Cerebellar nuclear complex (tissue), 1 donor: ENCODE data around the gene ADAM33.

Experiments used
- DNase-seq, 2 experiments: peaks; one replicate each; lab custom pipeline; 2025; lab: John Stamatoyannopoulos, UW

Gene ADAM33, protein sequence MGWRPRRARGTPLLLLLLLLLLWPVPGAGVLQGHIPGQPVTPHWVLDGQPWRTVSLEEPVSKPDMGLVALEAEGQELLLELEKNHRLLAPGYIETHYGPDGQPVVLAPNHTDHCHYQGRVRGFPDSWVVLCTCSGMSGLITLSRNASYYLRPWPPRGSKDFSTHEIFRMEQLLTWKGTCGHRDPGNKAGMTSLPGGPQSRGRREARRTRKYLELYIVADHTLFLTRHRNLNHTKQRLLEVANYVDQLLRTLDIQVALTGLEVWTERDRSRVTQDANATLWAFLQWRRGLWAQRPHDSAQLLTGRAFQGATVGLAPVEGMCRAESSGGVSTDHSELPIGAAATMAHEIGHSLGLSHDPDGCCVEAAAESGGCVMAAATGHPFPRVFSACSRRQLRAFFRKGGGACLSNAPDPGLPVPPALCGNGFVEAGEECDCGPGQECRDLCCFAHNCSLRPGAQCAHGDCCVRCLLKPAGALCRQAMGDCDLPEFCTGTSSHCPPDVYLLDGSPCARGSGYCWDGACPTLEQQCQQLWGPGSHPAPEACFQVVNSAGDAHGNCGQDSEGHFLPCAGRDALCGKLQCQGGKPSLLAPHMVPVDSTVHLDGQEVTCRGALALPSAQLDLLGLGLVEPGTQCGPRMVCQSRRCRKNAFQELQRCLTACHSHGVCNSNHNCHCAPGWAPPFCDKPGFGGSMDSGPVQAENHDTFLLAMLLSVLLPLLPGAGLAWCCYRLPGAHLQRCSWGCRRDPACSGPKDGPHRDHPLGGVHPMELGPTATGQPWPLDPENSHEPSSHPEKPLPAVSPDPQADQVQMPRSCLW

DNA sequence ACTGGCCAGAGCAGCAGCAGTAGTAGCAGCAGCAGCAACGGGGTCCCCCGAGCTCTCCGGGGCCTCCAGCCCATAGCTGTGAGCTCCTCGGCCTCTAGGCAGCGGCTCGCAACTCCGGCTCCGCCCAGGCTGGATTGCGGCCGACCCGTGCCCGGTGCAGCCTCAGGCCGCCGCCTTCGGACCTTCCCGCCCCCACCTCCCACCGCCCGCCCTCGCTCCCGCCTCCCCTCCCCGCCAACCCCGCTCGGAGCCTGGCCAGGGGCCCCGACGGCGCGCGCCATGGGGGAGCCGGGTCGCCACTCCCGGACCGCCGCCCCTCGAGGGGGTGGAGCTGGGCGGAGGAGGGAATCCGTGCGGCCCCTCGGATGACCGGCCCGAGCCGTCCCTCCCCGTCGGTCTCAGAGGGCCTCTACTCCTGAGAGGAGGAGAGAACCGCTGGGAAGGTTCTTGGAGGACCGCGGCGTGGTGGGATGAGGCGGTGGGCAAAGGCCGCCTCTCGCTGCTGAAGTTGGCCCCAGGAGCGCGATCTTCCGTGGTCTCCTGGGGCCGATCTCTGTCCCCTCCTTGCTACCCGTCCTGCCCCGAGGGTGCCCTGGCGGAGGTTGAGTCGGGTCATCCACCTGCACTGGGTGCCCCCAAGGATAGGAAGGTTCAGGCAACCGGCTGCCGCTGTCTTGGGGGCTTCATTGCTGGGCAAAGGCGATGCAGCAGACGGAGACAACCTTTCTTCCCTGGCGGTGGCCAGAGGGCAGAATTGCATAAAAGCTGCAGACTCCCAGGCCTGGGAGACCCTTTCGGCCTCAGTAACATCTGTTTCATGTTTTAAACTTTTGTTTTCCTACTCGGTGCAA, at the start of gene ADAM33:
TSS of gene ADAM33 (minus strand) at position 80 of the 851 bp plus-strand sequence. CDS start at position 74, 6 bp downstream.
- no peak for DNase-seq

GRCh38 chr20:3730803-3731672, 49.2 kb upstream of the ADAM33 start:
- no peak for DNase-seq

GRCh38 chr20:3729811-3730540, 48.2 kb upstream of the ADAM33 start:
- no peak for DNase-seq

DNA sequence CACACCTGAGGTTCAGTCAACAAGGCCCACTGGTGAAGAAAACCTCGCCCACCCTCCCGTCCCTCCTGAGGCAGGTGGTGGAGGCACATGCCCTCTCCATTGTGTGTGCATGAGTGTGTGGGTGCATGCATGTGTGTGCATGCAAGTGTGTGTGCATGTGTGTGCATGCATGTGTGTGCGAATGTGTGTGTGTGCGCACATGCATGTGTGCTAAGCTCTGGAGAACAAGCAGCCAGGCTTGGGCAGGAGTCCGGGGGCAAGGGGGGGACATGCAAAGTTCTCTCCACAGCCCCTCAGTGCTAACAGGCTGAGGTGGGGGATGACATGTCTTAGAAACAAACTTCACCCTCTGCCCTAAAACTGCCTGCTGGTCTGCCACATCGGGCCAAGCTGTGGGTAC, 47.6 kb upstream of the ADAM33 start:
- no peak for DNase-seq

DNA sequence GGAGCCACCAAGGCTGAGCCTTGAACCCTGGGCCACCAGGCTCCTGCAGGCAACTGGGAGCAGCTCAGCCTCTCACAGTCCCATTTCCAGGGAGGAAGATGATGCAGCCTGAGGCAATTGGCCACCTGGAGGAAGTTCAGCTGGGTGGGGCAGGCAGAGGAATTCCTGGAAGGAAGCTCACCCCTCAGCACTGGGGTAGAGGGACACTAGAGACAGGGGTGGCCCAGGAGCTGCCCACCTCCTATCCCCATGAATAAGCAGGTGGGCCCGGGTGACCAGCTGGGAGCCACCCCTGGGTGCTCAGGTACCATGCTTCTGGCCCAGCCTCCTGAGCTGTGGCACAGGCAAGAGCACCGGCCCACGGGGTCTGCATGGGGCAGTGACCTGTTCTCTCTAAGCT, 47.1 kb upstream of the ADAM33 start:
- no peak for DNase-seq

DNA sequence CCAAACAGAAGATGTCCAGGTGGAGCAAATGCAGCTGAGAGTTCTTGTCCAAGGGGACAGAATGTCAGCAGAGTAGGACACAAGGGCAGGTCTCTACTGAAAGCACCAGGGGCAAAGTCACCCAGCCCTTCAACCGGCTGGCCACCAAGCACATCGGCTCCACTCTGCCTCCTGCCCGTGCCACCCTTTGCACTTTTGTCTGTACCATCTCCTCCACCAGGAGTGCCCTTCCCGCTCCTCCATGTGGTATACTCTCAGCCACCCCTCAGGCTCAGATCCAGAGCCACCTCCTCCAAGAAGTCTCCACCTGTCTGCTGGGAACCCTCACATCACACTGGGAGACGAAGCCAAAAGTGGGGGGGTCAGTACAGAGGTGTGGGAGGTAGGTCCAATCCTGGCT, 46.5 kb upstream of the ADAM33 start:
- no peak for DNase-seq

DNA sequence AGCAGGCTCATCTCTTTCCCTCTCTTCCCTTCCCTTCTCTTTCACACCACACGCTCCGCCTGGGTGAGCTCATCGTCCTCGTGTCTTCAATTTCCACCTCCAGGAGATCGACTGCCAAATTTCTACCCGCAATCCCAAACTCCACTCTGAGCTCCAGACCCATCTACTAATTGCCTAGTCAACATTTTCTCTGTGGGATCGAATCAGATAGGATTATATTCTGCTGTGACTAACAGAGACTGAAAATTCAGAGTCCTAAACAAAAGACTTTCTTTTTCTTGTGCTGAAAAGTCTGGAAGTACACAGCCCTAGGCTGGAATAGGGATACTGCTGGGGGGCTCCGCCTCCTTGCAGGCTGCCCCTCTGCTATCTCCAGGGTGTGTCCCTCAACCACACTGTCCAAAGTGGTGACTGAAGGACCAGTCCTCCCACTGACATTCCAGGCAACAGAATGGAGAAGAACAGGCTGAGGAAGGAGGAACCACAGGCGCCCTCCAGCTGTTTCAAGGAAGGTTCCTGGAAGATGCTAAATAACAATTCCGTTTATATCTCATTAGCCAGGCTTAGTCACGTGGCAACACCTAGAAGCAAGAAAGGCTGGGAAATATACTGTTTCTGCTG, 45.7 kb upstream of the ADAM33 start:
- DNase-seq, result no peak

GRCh38 chr20:3724356-3724755, 42.5 kb upstream of the ADAM33 start:
- no peak for DNase-seq

- DNase-seq, result no peak
These were observed 41.5 kb upstream of the ADAM33 start for GRCh38 chr20:3723284-3723683.

DNA sequence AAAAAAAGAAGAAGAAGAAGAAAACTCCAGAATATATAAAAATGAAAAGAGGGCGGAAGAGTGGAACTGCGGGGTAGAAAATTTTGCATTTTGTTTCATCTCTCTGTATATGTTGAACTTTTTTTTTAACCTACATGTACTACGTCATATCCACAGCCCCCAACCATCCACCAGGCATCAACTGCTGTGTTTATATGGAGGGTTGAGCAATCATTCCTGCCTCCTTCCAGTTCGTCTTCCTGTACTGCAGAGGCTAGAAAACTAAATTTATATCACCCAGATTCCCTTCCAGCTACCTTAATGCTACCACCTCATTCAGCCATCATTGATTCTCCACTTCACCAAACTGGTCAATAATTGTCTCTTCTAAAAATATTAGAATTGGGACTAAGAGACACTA, 40.1 kb upstream of the ADAM33 start:
- DNase-seq, result no peak

- no peak for DNase-seq
These were observed 38.8 kb upstream of the ADAM33 start for GRCh38 chr20:3720626-3721025.

DNA sequence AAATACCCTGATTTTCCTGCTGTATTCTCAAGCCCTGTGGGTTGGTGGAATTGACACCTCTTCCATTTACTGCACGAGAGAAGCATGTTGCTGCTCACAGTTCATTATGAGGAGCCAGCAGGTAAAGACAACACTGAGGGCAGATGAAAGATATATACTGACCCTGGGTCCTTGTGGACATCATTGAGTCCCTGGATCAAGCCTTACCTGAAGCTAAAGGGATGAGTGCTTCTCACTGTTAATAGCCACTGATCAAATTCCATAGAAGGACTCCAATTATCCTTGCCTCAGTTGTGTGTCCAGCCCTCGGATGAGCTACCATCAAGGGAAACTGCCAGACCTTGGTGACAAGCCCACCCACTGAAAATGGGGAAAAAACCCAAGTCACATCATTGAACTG, 38.3 kb upstream of the ADAM33 start:
- no peak for DNase-seq

DNA sequence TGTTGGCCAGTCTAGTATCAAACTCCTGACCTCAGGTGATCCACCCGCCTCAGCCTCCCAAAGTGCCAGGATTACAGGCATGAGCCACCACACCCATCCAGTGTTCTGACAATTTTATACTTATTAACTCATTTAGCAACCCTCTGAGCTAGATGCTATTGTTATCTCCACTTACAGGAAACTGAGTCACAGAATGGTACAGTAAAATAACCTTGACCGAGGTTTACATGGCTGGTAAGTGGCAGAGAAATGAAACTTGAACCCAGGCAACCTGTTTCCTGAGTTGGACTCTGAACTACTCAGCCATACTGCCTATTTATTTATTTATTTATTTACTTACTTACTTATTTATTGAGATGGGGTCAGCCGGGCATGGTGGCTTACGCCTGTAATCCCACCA, 37.2 kb upstream of the ADAM33 start:
- DNase-seq, result no peak

DNA sequence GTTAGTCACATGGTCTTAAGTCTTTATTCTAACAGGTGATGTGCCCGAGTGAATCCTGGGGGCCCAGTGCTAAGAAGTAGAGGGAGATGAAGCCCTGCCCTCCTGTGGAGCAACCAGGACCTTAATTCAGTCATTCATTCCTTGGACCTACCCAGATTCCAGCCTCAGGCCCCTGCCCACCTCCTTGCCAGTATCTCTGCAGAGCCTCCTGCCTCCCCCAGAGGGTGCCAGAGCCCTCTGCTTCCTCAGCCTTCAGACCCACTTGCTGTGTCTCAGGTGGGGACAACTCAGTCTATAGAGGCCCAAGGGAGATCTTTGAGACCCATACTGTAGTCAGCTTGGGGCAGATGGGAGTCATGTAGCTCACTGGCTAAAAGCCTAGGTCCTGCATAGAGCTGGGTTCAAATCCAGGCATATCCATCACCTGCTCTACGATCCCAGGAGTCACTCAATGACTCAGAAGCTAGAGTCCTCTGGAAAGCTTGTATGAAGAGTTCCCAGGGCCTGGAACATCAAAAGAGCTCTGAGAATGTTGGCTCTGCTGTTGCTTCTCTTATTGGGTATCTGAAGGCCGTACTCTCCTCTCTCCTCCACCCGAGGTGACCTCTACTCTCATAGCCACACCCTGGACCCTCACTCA, 34.5 kb upstream of the ADAM33 start:
- DNase-seq, result no peak

DNA sequence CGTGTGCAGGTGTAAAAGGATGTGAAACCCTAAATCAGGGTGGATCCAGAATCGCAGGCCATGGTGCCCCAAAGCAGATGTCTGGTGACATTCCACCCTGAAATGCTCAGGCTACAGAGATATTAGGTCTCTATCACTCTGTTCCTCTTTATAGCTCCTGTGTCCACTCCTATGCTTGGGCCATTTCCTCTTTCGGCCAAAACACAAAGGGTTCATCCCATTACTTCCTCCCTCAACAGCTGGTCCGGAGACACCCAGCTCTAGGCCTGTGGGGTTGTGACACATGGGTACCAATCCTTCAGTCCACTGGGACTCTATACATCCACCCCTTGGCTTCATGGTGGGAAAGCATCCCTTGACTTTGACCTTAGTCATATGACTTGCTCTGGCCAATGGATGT, 32.3 kb upstream of the ADAM33 start:
- DNase-seq, result no peak

GRCh38 chr20:3712279-3712873, 30.6 kb upstream of the ADAM33 start, which contains the start of gene SIGLEC1:
SIGLEC1 (minus strand) TSS chr20:3712600; CDS start chr20:3707128, 5,472 bp downstream.
- no peak for DNase-seq

GRCh38 chr20:3711484-3711941, 29.7 kb upstream of the ADAM33 start:
- DNase-seq, result no peak

- DNase-seq, result no peak
These were observed 29.1 kb upstream of the ADAM33 start for GRCh38 chr20:3710703-3711483.
